Dendritic cell treated with granulocyte-macrophage colony-stimulating factor and Interleukin-4, amounts not matched to agents 40 ng/mL and 50 ng/mL, for 4 days (primary cell): ENCODE data around the gene DYTN.

Experiments
- H3K27ac Mint-ChIP-seq: one replicate; pipeline ENCODE4 v1.8.0; 2022; ENCODE audit warnings: mild to moderate bottlenecking, mixed read lengths
- H3K27me3 Mint-ChIP-seq: one replicate; pipeline ENCODE4 v1.8.0; 2022; ENCODE audit warnings: mild to moderate bottlenecking, mixed read lengths
- H3K36me3 Mint-ChIP-seq: one replicate; pipeline ENCODE4 v1.8.0; 2022; ENCODE audit warnings: low read depth, mixed read lengths
- H3K4me1 Mint-ChIP-seq: one replicate; pipeline ENCODE4 v1.8.0; 2022; ENCODE audit warnings: low read depth, mixed read lengths
- H3K4me3 Mint-ChIP-seq: one replicate; pipeline ENCODE4 v1.8.0; 2022; ENCODE audit warnings: mild to moderate bottlenecking, moderate library complexity, mixed read lengths
- H3K9me3 Mint-ChIP-seq: one replicate; pipeline ENCODE4 v1.8.0; 2022; ENCODE audit warnings: mixed read lengths
- intact Hi-C: fragments of 100-400 bp; cut with micrococcal nuclease; formaldehyde crosslinking; loops from one replicate; pipeline ENCODE4 v1.15.0; 2022

Gene DYTN

GRCh38 chr2:206615417-206616089, 102.6 kb downstream of the DYTN start:
- intact Hi-C loops: no loop called here
- Mint-ChIP-seq H3K4me1 (no peaks in the 10 kb centered on the region), H3K27ac (no peak overlapping the region), H3K27me3 (no peaks in the 10 kb centered on the region), H3K36me3 (no peaks in the 10 kb centered on the region), H3K9me3 (no peaks in the 10 kb centered on the region), H3K4me3 (no peak overlapping the region)

GRCh38 chr2:206614811-206615210, 103.4 kb downstream of the DYTN start:
- Mint-ChIP-seq H3K4me1 (peaks cover 2% of the 10 kb centered on the region), H3K27me3 (no peaks in the 10 kb centered on the region), H3K4me3 (no peak overlapping the region), H3K9me3 (no peaks in the 10 kb centered on the region), H3K27ac (no peak overlapping the region), H3K36me3 (no peaks in the 10 kb centered on the region)
- intact Hi-C loops: no loop called here

- Mint-ChIP-seq H3K36me3 (no peaks in the 10 kb centered on the region), H3K4me3 (no peak overlapping the region), H3K4me1 (peaks cover 9% of the 10 kb centered on the region), H3K27ac (no peak overlapping the region), H3K27me3 (no peaks in the 10 kb centered on the region), H3K9me3 (no peaks in the 10 kb centered on the region)
- intact Hi-C loops: no loop called here
Measured at GRCh38 chr2:206611736-206612135, 106.5 kb downstream of the DYTN start.

- intact Hi-C loops: no loop called here
- Mint-ChIP-seq H3K4me3 (no peak overlapping the region), H3K36me3 (no peaks in the 10 kb centered on the region), H3K9me3 (no peaks in the 10 kb centered on the region), H3K27ac (no peak overlapping the region), H3K4me1 (peaks cover 9% of the 10 kb centered on the region), H3K27me3 (no peaks in the 10 kb centered on the region)
Measured at GRCh38 chr2:206611191-206611590, 107.0 kb downstream of the DYTN start.

GRCh38 chr2:206610451-206610850, 107.7 kb downstream of the DYTN start:
- no peak overlapping the region for H3K27ac Mint-ChIP-seq
- no peak overlapping the region for H3K4me3 Mint-ChIP-seq
- no peaks in the 10 kb centered on the region for H3K36me3 Mint-ChIP-seq
- no peaks in the 10 kb centered on the region for H3K9me3 Mint-ChIP-seq
- H3K27me3 Mint-ChIP-seq: no peaks in the 10 kb centered on the region
- peaks cover 9% of the 10 kb centered on the region for H3K4me1 Mint-ChIP-seq
- intact Hi-C loops: no loop called here

- no peaks in the 10 kb centered on the region for H3K4me1 Mint-ChIP-seq
- H3K27ac Mint-ChIP-seq: no peak overlapping the region
- H3K36me3 Mint-ChIP-seq: no peaks in the 10 kb centered on the region
- H3K27me3 Mint-ChIP-seq: no peaks in the 10 kb centered on the region
- no peaks in the 10 kb centered on the region for H3K9me3 Mint-ChIP-seq
- intact Hi-C loops: no loop called here
- H3K4me3 Mint-ChIP-seq: no peak overlapping the region
Measured at GRCh38 chr2:206603243-206603642, 115.0 kb downstream of the DYTN start.
